ENCODE measurements around the gene STT3B. TPM values are rescaled to one million over a fixed set of nuclear protein-coding genes. Genes with fewer than 3 reads are reported as not detected.

STT3B gene
- total RNA-seq, 4 donors from 2014 or later, result 78.1 to 130 (median 94.8) TPM

DNA sequence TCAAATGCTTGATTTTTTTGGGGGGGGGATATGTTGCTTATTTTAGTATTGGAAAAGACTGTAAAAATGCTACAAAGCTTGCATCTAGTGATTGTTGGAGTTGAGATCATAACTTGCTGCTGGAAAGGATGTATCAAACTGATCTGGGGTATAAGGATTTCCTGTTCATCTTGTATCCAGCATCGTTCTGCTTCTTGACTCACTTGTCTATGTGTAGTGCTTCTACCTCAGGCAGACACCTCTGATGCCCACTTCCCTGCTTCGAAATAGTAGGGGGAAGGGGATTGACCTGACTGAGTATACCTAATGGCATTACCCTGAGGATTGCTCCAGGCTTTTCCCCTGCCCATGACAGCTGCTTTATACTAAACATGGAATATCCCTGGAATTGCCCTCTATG, 42.7 kb downstream of the STT3B start:
- TF ChIP-seq EP300 (IDR thresholded peaks at IDR 0.05), result no peak
- Histone ChIP-seq H3K36me3 (peaks cover 0 to 4% (median 0%) of the 10 kb centered on the region in 3 donors), H3K9me3 (no peaks in the 10 kb centered on the region), H3K27ac (no peak overlapping the region), H3K4me3 (no peak overlapping the region), H3K4me1 (peaks cover 5 to 47% (median 8%) of the 10 kb centered on the region in 4 donors), H3K27me3 (no peaks in the 10 kb centered on the region)
- no peak for DNase-seq (ENCODE audit: low spot score in 2 of 2)
- WGBS, 2 donors, result 87 to 89% methylated on average over 2 of the region's 2 CpGs

DNA sequence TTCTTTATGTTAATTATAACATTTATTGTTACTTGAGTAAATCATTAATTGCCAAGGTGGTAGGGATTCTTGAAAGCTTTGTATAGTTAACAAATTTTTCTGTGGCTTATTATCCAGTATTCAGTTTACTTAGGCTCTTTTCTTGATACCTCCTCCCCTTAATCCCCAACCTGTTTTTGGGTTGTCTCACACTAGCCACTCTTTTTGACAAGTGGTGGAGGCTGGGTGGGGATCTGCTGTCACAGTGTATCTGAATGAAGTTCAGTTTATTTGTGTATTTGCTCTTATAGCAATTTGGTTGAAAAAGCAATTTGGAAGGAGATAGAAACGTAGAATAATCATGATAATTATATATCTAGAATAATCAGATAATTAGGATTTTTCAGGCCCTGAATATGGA, 43.8 kb downstream of the STT3B start:
- Histone ChIP-seq H3K36me3 (peaks cover 0 to 4% (median 0%) of the 10 kb centered on the region in 3 donors), H3K4me1 (peaks cover 5 to 46% (median 8%) of the 10 kb centered on the region in 4 donors), H3K27ac (no peak overlapping the region), H3K4me3 (no peak overlapping the region), H3K9me3 (no peaks in the 10 kb centered on the region), H3K27me3 (no peaks in the 10 kb centered on the region)
- WGBS, 2 donors, result 81 to 94% methylated on average over 1 of the region's 1 CpG
- no peak for DNase-seq (ENCODE audit: low spot score in 2 of 2)
- TF ChIP-seq EP300 (IDR thresholded peaks at IDR 0.05), result no peak
- TF ChIP-seq, protein P1, sequence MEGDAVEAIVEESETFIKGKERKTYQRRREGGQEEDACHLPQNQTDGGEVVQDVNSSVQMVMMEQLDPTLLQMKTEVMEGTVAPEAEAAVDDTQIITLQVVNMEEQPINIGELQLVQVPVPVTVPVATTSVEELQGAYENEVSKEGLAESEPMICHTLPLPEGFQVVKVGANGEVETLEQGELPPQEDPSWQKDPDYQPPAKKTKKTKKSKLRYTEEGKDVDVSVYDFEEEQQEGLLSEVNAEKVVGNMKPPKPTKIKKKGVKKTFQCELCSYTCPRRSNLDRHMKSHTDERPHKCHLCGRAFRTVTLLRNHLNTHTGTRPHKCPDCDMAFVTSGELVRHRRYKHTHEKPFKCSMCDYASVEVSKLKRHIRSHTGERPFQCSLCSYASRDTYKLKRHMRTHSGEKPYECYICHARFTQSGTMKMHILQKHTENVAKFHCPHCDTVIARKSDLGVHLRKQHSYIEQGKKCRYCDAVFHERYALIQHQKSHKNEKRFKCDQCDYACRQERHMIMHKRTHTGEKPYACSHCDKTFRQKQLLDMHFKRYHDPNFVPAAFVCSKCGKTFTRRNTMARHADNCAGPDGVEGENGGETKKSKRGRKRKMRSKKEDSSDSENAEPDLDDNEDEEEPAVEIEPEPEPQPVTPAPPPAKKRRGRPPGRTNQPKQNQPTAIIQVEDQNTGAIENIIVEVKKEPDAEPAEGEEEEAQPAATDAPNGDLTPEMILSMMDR (IDR thresholded peaks at IDR 0.05), result no peak
- no peak for TF ChIP-seq POLR2A (IDR thresholded peaks at IDR 0.05)

DNA sequence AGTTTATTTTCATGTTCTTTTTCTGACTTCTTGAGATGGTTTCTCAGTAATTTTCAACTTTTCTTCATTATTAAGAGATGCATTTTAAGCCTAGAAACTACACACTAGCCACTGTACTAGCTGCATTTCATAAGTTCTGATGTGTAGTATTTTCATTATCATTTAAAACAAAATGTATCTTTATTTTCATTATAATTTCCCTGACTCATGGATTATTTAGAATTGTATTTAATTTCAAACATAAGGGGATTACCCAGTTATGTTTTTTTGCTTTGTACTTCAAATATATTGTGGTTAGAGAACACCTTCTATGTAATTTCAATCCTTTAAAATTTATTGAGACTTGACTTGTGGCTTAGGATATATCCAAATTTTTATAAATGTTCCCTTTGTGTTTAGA, 44.5 kb downstream of the STT3B start:
- no peak overlapping the region for H3K27ac ChIP-seq
- no peak for DNase-seq (ENCODE audit: low spot score in 2 of 2)
- no peaks in the 10 kb centered on the region for H3K27me3 ChIP-seq
- no peak for TF ChIP-seq EP300 (IDR thresholded peaks at IDR 0.05)
- TF ChIP-seq POLR2A (IDR thresholded peaks at IDR 0.05), result no peak
- TF ChIP-seq, protein P1 (IDR thresholded peaks at IDR 0.05), result no peak
- H3K4me3 ChIP-seq, result no peak overlapping the region
- peaks cover 0 to 5% (median 0%) of the 10 kb centered on the region in 3 donors for H3K36me3 ChIP-seq
- H3K4me1 ChIP-seq, result peaks cover 5 to 50% (median 9%) of the 10 kb centered on the region in 4 donors
- no peaks in the 10 kb centered on the region for H3K9me3 ChIP-seq

DNA sequence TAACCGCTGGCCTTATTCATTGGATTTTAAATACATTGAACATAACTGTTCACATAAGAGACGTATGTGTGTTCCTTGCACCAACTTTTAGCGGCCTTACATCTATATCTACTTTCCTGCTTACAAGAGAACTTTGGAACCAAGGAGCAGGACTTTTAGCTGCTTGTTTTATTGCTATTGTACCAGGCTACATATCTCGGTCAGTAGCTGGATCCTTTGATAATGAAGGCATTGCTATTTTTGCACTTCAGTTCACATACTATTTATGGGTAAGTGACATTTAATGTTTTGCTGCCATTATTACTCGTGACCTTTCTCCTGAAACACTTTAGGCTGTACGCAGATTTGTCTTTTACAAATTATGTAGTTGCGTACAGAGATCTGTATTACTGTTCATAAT, 47.1 kb downstream of the STT3B start:
- Histone ChIP-seq H3K27ac (no peak overlapping the region), H3K36me3 (peaks cover 0 to 21% (median 0%) of the 10 kb centered on the region in 3 donors), H3K4me1 (peaks cover 0 to 25% (median 3%) of the 10 kb centered on the region in 4 donors), H3K9me3 (peaks cover 0 to 5% (median 0%) of the 10 kb centered on the region in 4 donors), H3K27me3 (no peaks in the 10 kb centered on the region), H3K4me3 (no peak overlapping the region)
- WGBS, 2 donors, result 67 to 75% methylated on average over 7 of the region's 7 CpGs
- no peak for DNase-seq (ENCODE audit: low spot score in 2 of 2)
- TF ChIP-seq EP300 (IDR thresholded peaks at IDR 0.05), result no peak
- TF ChIP-seq POLR2A (IDR thresholded peaks at IDR 0.05), result no peak
- TF ChIP-seq, protein P1 (IDR thresholded peaks at IDR 0.05), result no peak

DNA sequence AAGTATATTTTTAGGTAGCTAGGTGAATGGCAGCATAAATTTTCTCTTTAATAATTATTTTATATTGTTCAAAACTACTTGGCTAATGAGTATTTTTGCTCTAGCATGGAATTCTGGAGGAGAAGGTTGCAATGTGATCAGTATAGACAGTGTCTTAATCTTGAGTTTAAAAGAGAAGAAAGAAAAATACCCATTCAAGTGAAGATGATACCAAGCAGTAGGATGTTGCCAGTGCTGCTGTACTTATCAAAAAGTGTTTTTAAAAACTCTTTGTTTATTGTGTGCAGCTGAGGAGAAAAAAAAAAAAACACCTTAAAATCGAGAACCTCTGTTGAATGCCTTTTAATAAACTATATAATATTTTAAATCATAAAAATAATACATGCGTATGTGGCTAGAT, 47.9 kb downstream of the STT3B start:
- TF ChIP-seq POLR2A (IDR thresholded peaks at IDR 0.05), result no peak
- Histone ChIP-seq H3K4me3 (no peak overlapping the region), H3K9me3 (peaks cover 0 to 5% (median 0%) of the 10 kb centered on the region in 4 donors), H3K4me1 (peaks cover 0 to 17% (median 3%) of the 10 kb centered on the region in 4 donors), H3K27me3 (no peaks in the 10 kb centered on the region), H3K27ac (no peak overlapping the region), H3K36me3 (peaks cover 0 to 21% (median 0%) of the 10 kb centered on the region in 3 donors)
- 80 to 85% methylated on average over 2 of the region's 2 CpGs for WGBS, 2 donors
- DNase-seq (ENCODE audit: low spot score in 2 of 2), result no peak

DNA sequence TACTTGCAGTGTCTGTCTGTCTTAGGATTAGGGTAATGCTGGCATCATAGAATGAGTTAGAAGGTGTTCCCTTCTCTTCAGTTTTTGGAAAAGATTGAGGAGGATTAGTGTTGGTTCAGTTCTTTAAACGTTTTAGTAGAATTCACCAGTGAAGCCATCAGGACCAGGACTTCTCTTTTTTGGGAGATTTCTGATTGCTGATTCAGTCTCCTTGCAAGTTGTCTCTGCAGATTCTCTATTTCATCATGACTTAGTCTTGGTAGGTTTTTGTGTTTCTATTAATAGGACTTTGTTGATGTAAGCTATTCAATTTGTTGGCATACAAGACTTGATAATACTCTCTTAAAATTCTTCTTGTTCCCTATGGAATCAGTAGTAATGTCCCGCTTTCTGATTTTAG, 48.9 kb downstream of the STT3B start:
- TF ChIP-seq EP300 (IDR thresholded peaks at IDR 0.05) (no peak), POLR2A (IDR thresholded peaks at IDR 0.05) (no peak)
- TF ChIP-seq, protein P1 (IDR thresholded peaks at IDR 0.05), result no peak
- Histone ChIP-seq H3K36me3 (peaks cover 0 to 21% (median 0%) of the 10 kb centered on the region in 3 donors), H3K27me3 (no peaks in the 10 kb centered on the region), H3K4me1 (peaks cover 0 to 16% (median 3%) of the 10 kb centered on the region in 4 donors), H3K9me3 (peaks cover 0 to 5% (median 0%) of the 10 kb centered on the region in 4 donors), H3K4me3 (no peak overlapping the region), H3K27ac (no peak overlapping the region)
- DNase-seq (ENCODE audit: low spot score in 2 of 2), result no peak
- WGBS, 2 donors, result 77 to 84% methylated on average over 2 of the region's 2 CpGs
